Lung (tissue), 12 donors: ENCODE results near the gene SMG7. TPM values are rescaled to one million over a fixed set of nuclear protein-coding genes. Genes with fewer than 3 reads are reported as not detected.
A peak's percentile ranks its signal among the peaks of the same experiment; 100 is the strongest.

Source experiments
- ATAC-seq: fragments of 200-7000 bp; cut with Tn5 transposase; one replicate; pipeline ENCODE4 v1.9.1; 2020; ENCODE audit warnings: moderate number of reproducible peaks; ENCODE audit not compliant: insufficient read depth, low FRiP score
- DNase-seq, 3 donors: peaks; one replicate each; pipeline ENCODE4 v3.0.0-alpha.2; 2013 to 2017
- H3K27ac ChIP-seq, 2 donors: one replicate each; pipeline ENCODE4 v1.5.1; 2013; ENCODE audit warnings: mild to moderate bottlenecking in 2 of 2, moderate library complexity in 2 of 2, control low read depth in 1 of 2, inconsistent platforms in 1 of 2, low read depth in 1 of 2, low read length in 1 of 2
- H3K27me3 ChIP-seq, 3 donors: one replicate each; pipeline ENCODE4 v1.5.1; 2013; ENCODE audit warnings: low read length in 2 of 3; ENCODE audit not compliant: control insufficient read depth in 3 of 3, insufficient read depth in 3 of 3
- H3K36me3 ChIP-seq, 4 donors: one replicate each; pipeline ENCODE4 v1.5.1; 2013; ENCODE audit warnings: low read length in 4 of 4, mild to moderate bottlenecking in 1 of 4, moderate library complexity in 1 of 4; ENCODE audit not compliant: control insufficient read depth in 4 of 4, insufficient read depth in 4 of 4
- H3K4me1 ChIP-seq, 5 donors: one replicate each; pipeline ENCODE4 v1.5.1; 2013; ENCODE audit warnings: low read length in 5 of 5, mild to moderate bottlenecking in 2 of 5, moderate library complexity in 1 of 5; ENCODE audit not compliant: control insufficient read depth in 5 of 5, insufficient read depth in 5 of 5
- H3K4me3 ChIP-seq: one replicate; pipeline ENCODE4 v1.5.1; 2013; ENCODE audit warnings: mild to moderate bottlenecking, control low read depth, moderate library complexity
- H3K9ac ChIP-seq, 2 donors: one replicate each; pipeline ENCODE4 v1.5.1; 2013; ENCODE audit warnings: low read length in 2 of 2, control low read depth in 1 of 2; ENCODE audit not compliant: insufficient read depth in 1 of 2
- H3K9me3 ChIP-seq, 4 donors: one replicate each; pipeline ENCODE4 v1.5.1; 2013; ENCODE audit warnings: low read length in 3 of 4, mild to moderate bottlenecking in 1 of 4, moderate library complexity in 1 of 4; ENCODE audit not compliant: control insufficient read depth in 4 of 4, insufficient read depth in 3 of 4
- CTCF ChIP-seq: IDR thresholded peaks from 2 replicates; pipeline ENCODE4 v1.5.1; 2012; ENCODE audit warnings: mild to moderate bottlenecking; ENCODE audit errors: control extremely low read depth, extremely low read depth
- WGBS, 2 donors: extraction: QIAGEN DNeasy Blood & Tissue Kit; methylation state at CpG; one replicate each; pipeline ENCODE4 v1.1.7; 2013; 5-methylcytosine and 5-hydroxymethylcytosine counted together
- polyA plus RNA-seq, 2 donors: library from polyadenylated mRNA; stranded (reverse); fragments of 200-250 nt; gene quantifications; one replicate each; pipeline ENCODE4 v1.2.1, GENCODE V29; 2013
- total RNA-seq, 2 donors: library from RNA; depleted of rRNA in 1 of 2; stranded (reverse); fragments of >200 nt in 1 of 2; gene quantifications; one replicate each; pipeline ENCODE4 v1.2.1, GENCODE V29; 2014 to 2021
- donor health status: control.
- donor health status: control.
- donor health status: Bipolar disorder and iron deficiency.
- donor health status: healthy.
- donor health status: DM: yes; HTN: yes; CAD: no.

SMG7 gene
- total and polyA plus RNA-seq, 4 donors: 17.4 to 86.6 (median 45.6) TPM

DNA sequence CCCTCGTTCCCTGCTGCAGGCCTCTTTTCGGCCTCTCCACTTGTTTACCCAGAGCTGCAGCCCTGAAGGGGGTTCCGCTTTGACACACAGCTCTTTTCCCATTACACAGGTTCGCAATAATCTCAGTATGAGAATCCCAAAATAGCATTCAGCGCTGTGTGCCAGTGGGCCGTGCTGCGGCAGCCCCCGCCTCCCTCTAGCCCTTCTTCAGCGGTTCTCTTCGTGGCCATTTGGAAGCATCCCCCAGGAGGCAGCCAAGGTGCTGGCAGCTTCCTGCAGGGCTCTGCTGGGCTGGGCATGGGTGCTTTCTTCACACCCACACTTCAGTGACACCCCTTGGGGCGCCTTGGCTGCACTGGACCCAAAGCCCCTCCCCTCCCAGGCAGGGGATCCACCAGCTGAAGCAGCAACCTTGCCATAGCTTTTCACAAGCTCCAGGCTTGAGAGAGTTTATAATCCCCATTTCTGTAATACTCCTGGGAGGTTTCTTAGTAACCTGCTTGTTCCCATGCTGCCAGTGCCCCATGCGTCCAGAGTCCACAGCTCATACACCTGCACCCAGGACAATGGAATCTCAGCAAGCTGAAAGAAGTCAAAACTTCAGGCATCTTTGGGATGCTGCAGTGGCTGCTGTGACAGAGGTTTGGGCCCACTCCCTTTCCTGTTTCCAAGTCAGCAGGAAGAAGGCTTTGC lies 109.9 kb downstream of the SMG7 start:
- peak overlapping the region in 1 of 2 donors; percentile 27 for H3K27ac ChIP-seq
- no peaks in the 10 kb centered on the region for H3K27me3 ChIP-seq
- no peak for TF ChIP-seq CTCF
- DNase-seq: no peak
- H3K9me3 ChIP-seq: no peaks in the 10 kb centered on the region
- H3K4me3 ChIP-seq: no peak overlapping the region
- H3K4me1 ChIP-seq: peaks cover 0 to 8% (median 5%) of the 10 kb centered on the region in 5 donors
- 67 to 86% methylated on average over 12 of the region's 12 CpGs for WGBS, 2 donors
- H3K36me3 ChIP-seq: no peaks in the 10 kb centered on the region
- no peak for ATAC-seq
- no peak overlapping the region for H3K9ac ChIP-seq

DNA sequence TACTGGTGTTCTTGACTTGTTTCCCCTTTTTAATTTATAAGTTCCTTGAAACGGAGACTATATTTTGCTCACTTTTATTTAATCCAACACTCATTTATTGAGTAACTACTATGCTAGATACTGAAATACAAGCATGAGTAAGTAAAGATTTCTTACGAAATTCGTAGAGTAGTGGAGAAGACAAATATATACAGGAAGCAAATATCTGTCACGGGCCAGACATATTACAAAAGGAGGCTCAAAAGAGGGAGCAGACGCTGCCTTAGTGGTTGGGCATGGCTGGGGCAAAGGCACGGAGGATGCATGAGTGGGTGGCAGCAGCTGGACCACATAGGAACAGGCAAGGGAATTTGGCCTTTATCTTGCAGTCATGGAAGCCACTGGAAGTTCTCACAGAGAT lies 111.2 kb downstream of the SMG7 start:
- H3K9me3 ChIP-seq: no peaks in the 10 kb centered on the region
- WGBS, 2 donors: 29 to 54% methylated on average over 6 of the region's 6 CpGs
- DNase-seq (no peak), ATAC-seq (peak; percentile 73)
- no peak overlapping the region for H3K4me3 ChIP-seq
- H3K27me3 ChIP-seq: no peaks in the 10 kb centered on the region
- H3K9ac ChIP-seq: no peak overlapping the region
- peaks cover 0 to 8% (median 5%) of the 10 kb centered on the region in 5 donors for H3K4me1 ChIP-seq
- TF ChIP-seq CTCF: no peak
- peak overlapping the region in 1 of 2 donors; percentile 49 for H3K27ac ChIP-seq
- H3K36me3 ChIP-seq: no peaks in the 10 kb centered on the region

DNA sequence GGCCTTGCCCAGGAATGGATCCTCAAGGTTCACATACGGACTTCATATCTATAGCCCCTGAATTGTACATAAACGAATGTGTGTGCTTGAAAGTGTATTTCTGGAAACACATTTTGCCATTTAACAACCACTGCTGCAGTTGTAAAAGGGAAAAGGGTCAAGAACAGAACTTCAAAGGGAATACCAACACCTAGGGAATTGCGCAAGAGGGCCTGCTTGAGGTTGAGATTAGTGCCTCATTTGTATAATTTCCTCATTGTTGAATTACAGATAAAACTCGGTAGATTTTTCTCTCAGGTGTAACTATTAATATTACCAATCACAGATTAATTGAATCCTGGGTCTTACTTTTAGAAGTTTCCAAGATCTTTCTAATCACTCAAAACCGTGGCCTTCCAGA lies 111.8 kb downstream of the SMG7 start:
- peak overlapping the region in 1 of 2 donors; percentile 49 for H3K27ac ChIP-seq

More for the DNA sequence above, 111.8 kb downstream of the SMG7 start:
- no peaks in the 10 kb centered on the region for H3K9me3 ChIP-seq
- no peak overlapping the region for H3K4me3 ChIP-seq
- peaks cover 0 to 9% (median 5%) of the 10 kb centered on the region in 5 donors for H3K4me1 ChIP-seq
- ATAC-seq (no peak), DNase-seq (peak in 1 of 3 donors; percentile 63)
- no peaks in the 10 kb centered on the region for H3K36me3 ChIP-seq
- H3K9ac ChIP-seq: no peak overlapping the region
- WGBS, 2 donors: 57 to 74% methylated on average over 5 of the region's 5 CpGs
- no peaks in the 10 kb centered on the region for H3K27me3 ChIP-seq
- TF ChIP-seq CTCF: no peak
